Smooth muscle cell of bladder (primary cell): ENCODE data around the gene DCANP1. TPM values are rescaled to one million over a fixed set of nuclear protein-coding genes. Genes with fewer than 3 reads are reported as not detected.

Source experiments
- total RNA-seq: library from RNA; depleted of rRNA; stranded (reverse); fragments of >200 nt; gene quantifications from 2 replicates; pipeline ENCODE4 v1.2.3, GENCODE V29; 2014

The DCANP1 gene
- not detected in 2 replicates for total RNA-seq

GRCh38 chr5:135447298-135447929, at the start of gene DCANP1:
Gene DCANP1, minus strand, starts transcription at chr5:135447348. Its CDS starts 240 bp downstream, at chr5:135447108.

DNA sequence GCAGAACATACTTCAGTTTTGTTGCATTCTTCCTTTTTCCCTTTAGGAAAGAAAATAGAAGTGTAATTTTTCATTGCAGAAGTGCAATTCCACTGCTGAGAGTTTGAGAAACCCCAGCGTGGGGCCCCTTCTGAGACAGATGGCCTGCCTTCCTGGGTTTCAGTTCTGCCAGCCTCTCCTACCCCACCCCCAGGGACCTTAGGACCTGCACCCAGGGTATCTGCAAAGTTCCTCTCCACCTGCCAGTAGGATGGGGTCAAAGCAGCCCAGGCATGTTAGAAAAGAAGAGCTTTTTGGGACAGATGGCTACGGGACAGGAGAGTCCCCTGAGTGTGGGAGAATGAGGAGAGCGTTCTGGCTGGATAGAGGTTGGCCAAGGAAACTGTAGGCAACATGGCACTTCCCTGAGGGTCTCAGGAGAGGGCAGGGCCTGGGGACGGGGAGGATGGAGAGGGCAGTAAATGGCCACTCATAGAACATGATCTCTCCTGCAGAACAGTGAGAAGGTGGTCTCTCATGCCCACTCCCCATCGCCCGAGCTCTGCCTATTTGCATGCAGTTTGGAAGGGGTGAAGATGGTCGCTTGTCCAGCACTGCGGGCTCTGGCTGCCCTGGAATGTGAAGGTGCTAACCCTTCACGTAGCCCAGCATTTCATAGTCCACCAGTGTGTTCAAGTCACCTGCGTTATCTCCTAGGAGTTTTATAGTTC, 5.3 kb upstream of the DCANP1 start, which contains the start of gene TIFAB:
Gene TIFAB (minus strand): TSS at position 31 of the 710 bp plus-strand sequence. CDS start 2,412 bp downstream, outside the sequence.

DNA sequence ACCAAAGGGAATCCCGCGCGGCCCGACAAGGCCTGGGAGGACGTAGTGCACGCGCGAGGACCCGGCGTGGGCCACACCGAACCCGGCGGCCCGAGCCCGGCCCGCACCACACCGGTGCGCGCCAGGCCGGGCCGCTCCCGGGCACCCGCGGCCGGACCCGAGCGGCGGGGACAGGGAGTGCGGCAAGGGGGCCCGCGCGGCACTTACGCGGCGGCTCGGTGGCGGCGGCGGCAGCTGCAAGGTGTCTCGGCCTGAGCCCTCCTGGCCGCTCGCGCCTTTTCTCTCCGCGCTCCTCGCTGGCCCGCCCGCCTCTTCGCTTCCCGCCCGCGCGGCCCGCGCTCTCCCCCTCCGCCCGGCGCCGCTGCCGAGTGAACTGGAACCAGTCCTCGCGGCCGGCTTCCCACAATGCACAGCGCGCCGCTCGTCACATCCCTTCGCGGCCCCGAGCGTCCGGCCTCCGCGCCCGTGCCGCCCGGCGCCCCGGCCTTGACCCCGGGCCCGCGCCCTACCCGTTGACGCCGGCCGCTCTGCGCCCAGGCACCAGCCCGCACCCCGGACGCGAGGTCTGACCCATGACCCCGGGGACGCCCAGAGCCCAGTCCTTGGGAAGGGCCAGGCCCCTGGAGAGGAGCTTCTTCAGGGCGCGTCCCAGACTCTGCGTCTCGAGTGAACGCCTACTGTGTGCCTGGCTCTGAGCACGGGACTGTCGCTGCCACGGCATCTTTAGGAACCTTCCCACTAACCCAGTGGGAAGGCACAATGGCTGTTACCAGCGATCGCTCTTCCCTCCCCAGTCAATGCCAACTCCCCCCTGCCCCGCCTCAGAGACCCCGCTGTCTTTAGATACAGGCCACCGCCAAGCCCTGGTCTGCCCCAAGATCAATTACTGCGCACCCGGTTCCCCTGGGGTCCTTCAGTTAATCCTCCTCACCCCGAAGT, 48.0 kb downstream of the DCANP1 start, which contains the start of gene MACROH2A1:
Gene MACROH2A1 (minus strand): TSS at position 377 of the 939 bp plus-strand sequence. CDS start 10,138 bp downstream, outside the sequence.

Other genes starting within 250 kb of the DCANP1 start
- gene MACROH2A1, start 48.1 kb downstream of the DCANP1 start, total RNA-seq, result 118 and 162 TPM in 2 replicates
- gene TIFAB, start 5.0 kb upstream of the DCANP1 start, total RNA-seq, result not detected in 2 replicates
- not detected in 2 replicates for gene NEUROG1, start 88.6 kb upstream of the DCANP1 start, total RNA-seq
- 0.14 and 0.37 TPM in 2 replicates for gene CXCL14, start 131.6 kb upstream of the DCANP1 start, total RNA-seq